ENCODE data around the gene SKAP1.

- TF ChIP-seq CTCF (IDR thresholded peaks at IDR 0.05) (peak; percentile 48 to 76 (median 67)), POLR2A (IDR thresholded peaks at IDR 0.05) (no peak)
Measured at GRCh38 chr17:48351911-48352332, 78.1 kb downstream of the SKAP1 start.
